ENCODE measurements around the gene ANTXR1.

- no peak for TF ChIP-seq POLR2A (IDR thresholded peaks at IDR 0.05)
- TF ChIP-seq, protein P1, sequence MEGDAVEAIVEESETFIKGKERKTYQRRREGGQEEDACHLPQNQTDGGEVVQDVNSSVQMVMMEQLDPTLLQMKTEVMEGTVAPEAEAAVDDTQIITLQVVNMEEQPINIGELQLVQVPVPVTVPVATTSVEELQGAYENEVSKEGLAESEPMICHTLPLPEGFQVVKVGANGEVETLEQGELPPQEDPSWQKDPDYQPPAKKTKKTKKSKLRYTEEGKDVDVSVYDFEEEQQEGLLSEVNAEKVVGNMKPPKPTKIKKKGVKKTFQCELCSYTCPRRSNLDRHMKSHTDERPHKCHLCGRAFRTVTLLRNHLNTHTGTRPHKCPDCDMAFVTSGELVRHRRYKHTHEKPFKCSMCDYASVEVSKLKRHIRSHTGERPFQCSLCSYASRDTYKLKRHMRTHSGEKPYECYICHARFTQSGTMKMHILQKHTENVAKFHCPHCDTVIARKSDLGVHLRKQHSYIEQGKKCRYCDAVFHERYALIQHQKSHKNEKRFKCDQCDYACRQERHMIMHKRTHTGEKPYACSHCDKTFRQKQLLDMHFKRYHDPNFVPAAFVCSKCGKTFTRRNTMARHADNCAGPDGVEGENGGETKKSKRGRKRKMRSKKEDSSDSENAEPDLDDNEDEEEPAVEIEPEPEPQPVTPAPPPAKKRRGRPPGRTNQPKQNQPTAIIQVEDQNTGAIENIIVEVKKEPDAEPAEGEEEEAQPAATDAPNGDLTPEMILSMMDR (IDR thresholded peaks at IDR 0.05): no peak
These were observed 84.2 kb downstream of the ANTXR1 start for GRCh38 chr2:69097148-69097610.
